ENCODE measurements around the gene CAMKMT. TPM values are rescaled to one million over a fixed set of nuclear protein-coding genes. Genes with fewer than 3 reads are reported as not detected.

CAMKMT gene
- total RNA-seq, 1 experiment from 2014 or later: 2.7 TPM

GRCh38 chr2:44620189-44620990 is 258.6 kb downstream of the CAMKMT start:
- H2AFZ ChIP-seq (ENCODE audit: low read length): no peak overlapping the region
- no peaks in the 10 kb centered on the region for H3K36me3 ChIP-seq (ENCODE audit: low read depth, low read length)
- H3F3A ChIP-seq (ENCODE audit: low read length, unreplicated experiment): no peaks in the 10 kb centered on the region
- H3K4me2 ChIP-seq (ENCODE audit: low read length): no peak overlapping the region
- peak; percentile 28 for DNase-seq
- ATAC-seq: no peak
- no peak for TF ChIP-seq EZH2phosphoT487 (IDR thresholded peaks at IDR 0.05; ENCODE audit: borderline replicate concordance, low read length)
- peak; percentile 29; the same call in 1 of the 2 replicates for TF ChIP-seq CTCF (conservative IDR thresholded peaks at IDR 0.05; ENCODE audit: low read depth, low read length)
- no peak for TF ChIP-seq EZH2 (IDR thresholded peaks at IDR 0.05; ENCODE audit: low read length, unreplicated experiment)
- no peaks in the 10 kb centered on the region for H3K9me3 ChIP-seq (ENCODE audit: low read length)
- intact Hi-C loops (cut with micrococcal nuclease): no loop called here
- no TSS peak for BruUV-seq (replicated peaks)
- H3K27ac ChIP-seq (ENCODE audit: low read length): no peak overlapping the region
- H3K4me1 ChIP-seq (ENCODE audit: insufficient read depth, low read length): no peaks in the 10 kb centered on the region
- CTCF ChIA-PET: interaction anchor here (0.7 kb wide), 1 partner anchor 71 kb away, joined by 3 read pairs; no protein-coding TSS in a partner anchor
- no peaks in the 10 kb centered on the region for H3K27me3 ChIP-seq (ENCODE audit: low read length)
- no peaks in the 10 kb centered on the region for H3K9me2 ChIP-seq (replicated peaks; ENCODE audit: low read length)
- H3K4me3 ChIP-seq (ENCODE audit: low read length): no peak overlapping the region
- no peaks in the 10 kb centered on the region for H3K79me2 ChIP-seq (ENCODE audit: low read length)
- POLR2A ChIA-PET (ENCODE audit: unreplicated experiment): no interaction called here
- no peaks in the 10 kb centered on the region for H4K20me1 ChIP-seq (ENCODE audit: low read length)
- H3K9ac ChIP-seq (ENCODE audit: low read length): no peak overlapping the region

GRCh38 chr2:44623622-44624351 is 262.0 kb downstream of the CAMKMT start:
- no peak for DNase-seq
- Histone ChIP-seq H3K27ac (ENCODE audit: low read length) (no peak overlapping the region), H3K4me1 (ENCODE audit: insufficient read depth, low read length) (no peaks in the 10 kb centered on the region), H3K9me3 (ENCODE audit: low read length) (no peaks in the 10 kb centered on the region), H3F3A (ENCODE audit: low read length, unreplicated experiment) (no peaks in the 10 kb centered on the region), H3K36me3 (ENCODE audit: low read depth, low read length) (no peaks in the 10 kb centered on the region), H4K20me1 (ENCODE audit: low read length) (no peaks in the 10 kb centered on the region), H3K4me3 (ENCODE audit: low read length) (no peak overlapping the region), H3K4me2 (ENCODE audit: low read length) (no peak overlapping the region), H3K9me2 (replicated peaks; ENCODE audit: low read length) (no peaks in the 10 kb centered on the region), H3K27me3 (ENCODE audit: low read length) (no peaks in the 10 kb centered on the region), H2AFZ (ENCODE audit: low read length) (no peak overlapping the region), H3K79me2 (ENCODE audit: low read length) (no peaks in the 10 kb centered on the region), H3K9ac (ENCODE audit: low read length) (no peak overlapping the region)
- BruUV-seq (replicated peaks): no TSS peak
- ChIA-PET POLR2A (ENCODE audit: unreplicated experiment) (no interaction called here), CTCF (no interaction called here)
- no peak for ATAC-seq
- peak; percentile 44; the same call in 1 of the 2 replicates for TF ChIP-seq CTCF (conservative IDR thresholded peaks at IDR 0.05; ENCODE audit: low read depth, low read length)
- no peak for TF ChIP-seq EZH2 (IDR thresholded peaks at IDR 0.05; ENCODE audit: low read length, unreplicated experiment)
- intact Hi-C loops (cut with micrococcal nuclease): no loop called here

GRCh38 chr2:44628297-44628696 is 266.6 kb downstream of the CAMKMT start:
- H4K20me1 ChIP-seq (ENCODE audit: low read length): no peaks in the 10 kb centered on the region
- DNase-seq (no peak), ATAC-seq (no peak)
- H3K4me1 ChIP-seq (ENCODE audit: insufficient read depth, low read length): no peaks in the 10 kb centered on the region
- TF ChIP-seq EZH2phosphoT487 (IDR thresholded peaks at IDR 0.05; ENCODE audit: borderline replicate concordance, low read length) (no peak), CTCF (conservative IDR thresholded peaks at IDR 0.05; ENCODE audit: low read depth, low read length) (no peak), EZH2 (IDR thresholded peaks at IDR 0.05; ENCODE audit: low read length, unreplicated experiment) (no peak)
- no peaks in the 10 kb centered on the region for H3K9me2 ChIP-seq (replicated peaks; ENCODE audit: low read length)
- POLR2A ChIA-PET (ENCODE audit: unreplicated experiment): interaction anchor here (0.6 to 0.7 kb wide), 2 partner anchors 285 to 611 kb away, joined by 6 to 7 read pairs; no protein-coding TSS in a partner anchor
- no peak overlapping the region for H3K4me3 ChIP-seq (ENCODE audit: low read length)
- intact Hi-C loops (cut with micrococcal nuclease): no loop called here
- H2AFZ ChIP-seq (ENCODE audit: low read length): no peak overlapping the region
- no TSS peak for BruUV-seq (replicated peaks)
- no peaks in the 10 kb centered on the region for H3K36me3 ChIP-seq (ENCODE audit: low read depth, low read length)
- H3K27me3 ChIP-seq (ENCODE audit: low read length): no peaks in the 10 kb centered on the region
- CTCF ChIA-PET: no interaction called here
- H3K4me2 ChIP-seq (ENCODE audit: low read length): no peak overlapping the region
- H3K9me3 ChIP-seq (ENCODE audit: low read length): no peaks in the 10 kb centered on the region
- no peaks in the 10 kb centered on the region for H3F3A ChIP-seq (ENCODE audit: low read length, unreplicated experiment)
- no peaks in the 10 kb centered on the region for H3K79me2 ChIP-seq (ENCODE audit: low read length)
- no peak overlapping the region for H3K9ac ChIP-seq (ENCODE audit: low read length)
- no peak overlapping the region for H3K27ac ChIP-seq (ENCODE audit: low read length)

Data from PC-3 (cell line).